Naive thymus-derived CD4-positive, alpha-beta T cell (primary cell): ENCODE results near the gene ZNF101. TPM values are rescaled to one million over a fixed set of nuclear protein-coding genes. Genes with fewer than 3 reads are reported as not detected.

ENCODE experiments used
- ATAC-seq: fragments of 150-1000 bp; cut with Tn5 transposase; 2 replicates; pipeline ENCODE4 v1.10.0; 2021; ENCODE audit warnings: mild to moderate bottlenecking, moderate library complexity
- CTCF ChIA-PET: fragments of 350-600 bp; sonication (Branson Sonifier 250); formaldehyde crosslinking; loops from one replicate; lab custom pipeline; 2021; ENCODE audit warnings: antibody characterized with exemption; lab: Charles Lee
- POLR2A ChIA-PET: fragments of 350-600 bp; sonication (Branson Sonifier 250); formaldehyde crosslinking; loops from one replicate; lab custom pipeline; 2021; ENCODE audit warnings: antibody characterized with exemption, inconsistent platforms; lab: Charles Lee
- DNase-seq, 9 donors: peaks; one replicate each; pipeline versions ENCODE4 v3.0.0 to v3.0.0-alpha.2; 2020 to 2022; ENCODE audit warnings: mixed read lengths in 1 of 9
- H3K27ac ChIP-seq: one replicate; pipeline ENCODE4 v1.7.0; 2013; ENCODE audit warnings: mild to moderate bottlenecking, low read depth, low read length, moderate library complexity
- H3K27me3 ChIP-seq, 2 donors: one replicate each; pipeline ENCODE4 v1.7.0; 2013; ENCODE audit warnings: low read length in 2 of 2, mild to moderate bottlenecking in 2 of 2, moderate library complexity in 2 of 2; ENCODE audit not compliant: control insufficient read depth in 2 of 2, insufficient read depth in 2 of 2
- H3K36me3 ChIP-seq, 3 experiments: 1 replicate in 2 of 3; 2 replicates in 1 of 3; pipeline ENCODE4 v1.7.0; 2013; ENCODE audit warnings: low read length in 3 of 3, mild to moderate bottlenecking in 3 of 3, moderate library complexity in 1 of 3; ENCODE audit not compliant: insufficient read depth in 3 of 3, control insufficient read depth in 2 of 3
- H3K4me1 ChIP-seq, 2 donors: one replicate each; pipeline ENCODE4 v1.7.0; 2013; ENCODE audit warnings: low read length in 2 of 2, mild to moderate bottlenecking in 2 of 2, moderate library complexity in 1 of 2; ENCODE audit not compliant: control insufficient read depth in 2 of 2, insufficient read depth in 2 of 2
- H3K4me3 ChIP-seq: 2 replicates; pipeline ENCODE4 v1.7.0; 2013; ENCODE audit warnings: mild to moderate bottlenecking, low read length
- H3K9me3 ChIP-seq, 3 experiments: 1 replicate in 2 of 3; 2 replicates in 1 of 3; pipeline ENCODE4 v1.7.0; 2013; ENCODE audit warnings: low read length in 3 of 3; ENCODE audit not compliant: control insufficient read depth in 2 of 3
- H3K27ac Mint-ChIP-seq, 9 donors: one replicate each; pipeline ENCODE4 v1.8.0; 2020 to 2022; ENCODE audit warnings: mixed read lengths in 9 of 9, mild to moderate bottlenecking in 8 of 9, moderate library complexity in 5 of 9, inconsistent platforms in 2 of 9
- H3K27me3 Mint-ChIP-seq, 5 donors: one replicate each; pipeline ENCODE4 v1.8.0; 2021 to 2022; ENCODE audit warnings: mixed read lengths in 5 of 5, mild to moderate bottlenecking in 1 of 5
- H3K36me3 Mint-ChIP-seq, 5 donors: one replicate each; pipeline ENCODE4 v1.8.0; 2020 to 2022; ENCODE audit warnings: mixed read lengths in 5 of 5, mild to moderate bottlenecking in 3 of 5, inconsistent platforms in 1 of 5
- H3K4me1 Mint-ChIP-seq, 7 donors: one replicate each; pipeline ENCODE4 v1.8.0; 2020 to 2022; ENCODE audit warnings: mixed read lengths in 7 of 7, mild to moderate bottlenecking in 3 of 7, inconsistent platforms in 1 of 7
- H3K4me3 Mint-ChIP-seq, 10 donors: one replicate each; pipeline ENCODE4 v1.8.0; 2020 to 2022; ENCODE audit warnings: mild to moderate bottlenecking in 10 of 10, mixed read lengths in 10 of 10, moderate library complexity in 6 of 10, inconsistent platforms in 2 of 10
- H3K9me3 Mint-ChIP-seq, 11 donors: one replicate each; pipeline ENCODE4 v1.8.0; 2020 to 2022; ENCODE audit warnings: mixed read lengths in 11 of 11, mild to moderate bottlenecking in 4 of 11, inconsistent platforms in 1 of 11, moderate library complexity in 1 of 11
- intact Hi-C, 2 donors: fragments of 100-400 bp; cut with micrococcal nuclease; formaldehyde crosslinking; loops; one replicate each; pipeline ENCODE4 v1.15.1; 2023
- polyA plus RNA-seq, 2 donors: library from polyadenylated mRNA; unstranded; fragments of 300-500 nt; fragmentation: Illumina TruSeq; gene quantifications; one replicate each; pipeline ENCODE4 v1.2.3, GENCODE V29; 2021
- total RNA-seq, 6 experiments: library from RNA in 5 of 6; stranded (reverse) in 5 of 6; gene quantifications; 1 replicate in 5 of 6; 2 replicates in 1 of 6; pipeline ENCODE4 v1.2.3 and lab custom pipeline; 2021 to 2026

The ZNF101 gene
- total and polyA plus RNA-seq, 7 experiments from 2014 or later: 67.8 to 202 (median 113) TPM

- H3K4me3 Mint-ChIP-seq: peak overlapping the region; percentile 91 to 100 (median 96)
- no peaks in the 10 kb centered on the region for H3K9me3 ChIP-seq
- intact Hi-C loops: loop anchor here (1.0 to 10.0 kb wide), 5 partner anchors 8 to 432 kb away; partner anchors contain the start of genes BORCS8 (in 1 of the 2), PBX4 (in 1 of the 2) and RFXANK (in 1 of the 2)
- DNase-seq (no peak), ATAC-seq (no peak)
- peaks cover 17 to 32% (median 27%) of the 10 kb centered on the region in 7 donors for H3K4me1 Mint-ChIP-seq
- H3K36me3 ChIP-seq: peaks cover 0 to 35% (median 0%) of the 10 kb centered on the region in 3 experiments
- H3K9me3 Mint-ChIP-seq: no peaks in the 10 kb centered on the region
- peaks cover 0 to 36% (median 12%) of the 10 kb centered on the region in 5 donors for H3K36me3 Mint-ChIP-seq
- H3K27ac ChIP-seq: peak overlapping the region; percentile 92
- no peaks in the 10 kb centered on the region for H3K27me3 Mint-ChIP-seq
- ChIA-PET CTCF (interaction anchor here (0.5 to 1.4 kb wide), 4 partner anchors 7 to 94 kb away, joined by 3 to 5 read pairs (median 4); no protein-coding TSS in a partner anchor), POLR2A (interaction anchor here (0.6 to 2.6 kb wide), 17 partner anchors 9 to 330 kb away, joined by 3 to 20 read pairs (median 4); partner anchors contain the start of genes ATP13A1, ZNF101, ZNF506 and ZNF93)
- no peaks in the 10 kb centered on the region for H3K27me3 ChIP-seq
- H3K4me1 ChIP-seq: peaks cover 6 to 18% of the 10 kb centered on the region in 2 donors
- H3K27ac Mint-ChIP-seq: peak overlapping the region; percentile 86 to 98 (median 95)
- peak overlapping the region; percentile 79 for H3K4me3 ChIP-seq
These were observed 41.8 kb upstream of the ZNF101 start for GRCh38 chr19:19626516-19627472.

GRCh38 chr19:19627621-19628500, 40.8 kb upstream of the ZNF101 start, which contains the start of gene LPAR2:
Gene LPAR2 (minus strand): TSS chr19:19628220. CDS start chr19:19627275, 945 bp downstream.
- peaks cover 0 to 44% (median 0%) of the 10 kb centered on the region in 3 experiments for H3K36me3 ChIP-seq
- ChIA-PET POLR2A (interaction anchor here (0.5 to 2.6 kb wide), 28 partner anchors 7 to 273 kb away, joined by 3 to 20 read pairs (median 4); partner anchors contain the start of genes ATP13A1, NDUFA13, TSSK6 and ZNF101), CTCF (interaction anchor here (0.6 to 1.4 kb wide), 3 partner anchors 28 to 95 kb away, joined by 3 to 5 read pairs (median 3); no protein-coding TSS in a partner anchor)
- DNase-seq: peak; percentile 73 to 90 (median 82)
- Mint-ChIP-seq H3K27me3 (no peaks in the 10 kb centered on the region), H3K36me3 (peaks cover 0 to 36% (median 13%) of the 10 kb centered on the region in 5 donors), H3K4me1 (peaks cover 17 to 32% (median 27%) of the 10 kb centered on the region in 7 donors), H3K4me3 (peak within 1 kb of the TSS; percentile 91 to 100 (median 96)), H3K27ac (peak within 1 kb of the TSS; percentile 86 to 98 (median 95)), H3K9me3 (no peaks in the 10 kb centered on the region)
- peak within 1 kb of the TSS; percentile 79 for H3K4me3 ChIP-seq
- H3K9me3 ChIP-seq: no peaks in the 10 kb centered on the region
- H3K27me3 ChIP-seq: no peaks in the 10 kb centered on the region
- ATAC-seq: peak; percentile 95
- intact Hi-C loops: loop anchor here (1.0 to 10.0 kb wide), 10 partner anchors 10 to 433 kb away; partner anchors contain the start of genes GMIP (in 2 of the 2), PBX4 (in 2 of the 2), ATP13A1 (in 1 of the 2) and BORCS8 (in 1 of the 2)
- peaks cover 6 to 18% of the 10 kb centered on the region in 2 donors for H3K4me1 ChIP-seq
- peak within 1 kb of the TSS; percentile 92 for H3K27ac ChIP-seq

- H3K27me3 ChIP-seq: no peaks in the 10 kb centered on the region
- Mint-ChIP-seq H3K36me3 (peaks cover 5 to 41% (median 17%) of the 10 kb centered on the region in 5 donors), H3K4me3 (peak overlapping the region; percentile 71 to 100 (median 90)), H3K4me1 (peaks cover 22 to 34% (median 27%) of the 10 kb centered on the region in 7 donors), H3K9me3 (no peaks in the 10 kb centered on the region), H3K27me3 (no peaks in the 10 kb centered on the region), H3K27ac (peak overlapping the region; percentile 72 to 93 (median 83))
- H3K36me3 ChIP-seq: peaks cover 4 to 47% (median 4%) of the 10 kb centered on the region in 3 experiments
- CTCF ChIA-PET: interaction anchor here (0.6 kb wide), 1 partner anchor 73 kb away, joined by 3 read pairs; no protein-coding TSS in a partner anchor
- peaks cover 6 to 18% of the 10 kb centered on the region in 2 donors for H3K4me1 ChIP-seq
- peak overlapping the region; percentile 92 for H3K27ac ChIP-seq
- peak; percentile 28 for ATAC-seq
- H3K9me3 ChIP-seq: no peaks in the 10 kb centered on the region
- POLR2A ChIA-PET: interaction anchor here (0.6 to 2.2 kb wide), 19 partner anchors 8 to 193 kb away, joined by 3 to 20 read pairs (median 5); partner anchors contain the start of genes ATP13A1, GMIP, NDUFA13 and TSSK6
- peak overlapping the region; percentile 37 for H3K4me3 ChIP-seq
- intact Hi-C loops: loop anchor here (1.0 to 10.0 kb wide), 10 partner anchors 10 to 434 kb away; partner anchors contain the start of genes GMIP (in 2 of the 2), ATP13A1 (in 1 of the 2), BORCS8 (in 1 of the 2) and PBX4 (in 1 of the 2)
- DNase-seq: peak in 4 of 9 donors; percentile 33 to 50 (median 37)
These were observed 40.0 kb upstream of the ZNF101 start for GRCh38 chr19:19628501-19629134.

GRCh38 chr19:19630062-19630414, 38.6 kb upstream of the ZNF101 start:
- no peak for ATAC-seq
- Histone ChIP-seq H3K27ac (no peak overlapping the region), H3K4me1 (peaks cover 6 to 18% of the 10 kb centered on the region in 2 donors), H3K27me3 (no peaks in the 10 kb centered on the region), H3K4me3 (no peak overlapping the region), H3K36me3 (peaks cover 17 to 50% (median 18%) of the 10 kb centered on the region in 3 experiments), H3K9me3 (no peaks in the 10 kb centered on the region)
- CTCF ChIA-PET: no interaction called here
- no peaks in the 10 kb centered on the region for H3K27me3 Mint-ChIP-seq
- peak overlapping the region in 3 of 10 donors; percentile 27 to 68 (median 58) for H3K4me3 Mint-ChIP-seq
- no peaks in the 10 kb centered on the region for H3K9me3 Mint-ChIP-seq
- POLR2A ChIA-PET: interaction anchor here (2.1 to 2.2 kb wide), 2 partner anchors 24 to 76 kb away, joined by 7 to 12 read pairs; no protein-coding TSS in a partner anchor
- H3K27ac Mint-ChIP-seq: peak overlapping the region in 5 of 9 donors; percentile 19 to 65 (median 39)
- no peak for DNase-seq
- intact Hi-C loops: no loop called here
- peaks cover 21 to 32% (median 30%) of the 10 kb centered on the region in 7 donors for H3K4me1 Mint-ChIP-seq
- peaks cover 9 to 46% (median 19%) of the 10 kb centered on the region in 5 donors for H3K36me3 Mint-ChIP-seq

DNA sequence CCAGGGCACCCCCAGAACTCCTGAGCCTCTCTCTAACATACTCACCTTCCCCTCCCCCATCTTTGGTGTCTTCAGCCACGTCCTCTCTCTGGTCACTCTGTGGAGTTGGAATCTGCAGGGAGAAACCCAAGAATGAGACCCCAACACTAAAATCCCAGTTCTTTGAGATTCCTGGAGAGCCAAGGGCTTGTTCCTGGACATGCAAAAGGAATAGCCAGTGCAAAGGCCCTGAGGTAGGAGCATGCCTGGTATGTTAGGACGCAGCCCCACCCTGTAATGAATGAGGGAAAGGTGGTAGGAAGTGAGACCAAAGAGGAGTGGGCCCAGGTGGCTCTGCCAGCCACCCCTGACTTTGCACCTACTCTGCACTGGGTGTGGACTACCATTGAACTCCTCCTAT, 38.2 kb upstream of the ZNF101 start:
- Mint-ChIP-seq H3K4me3 (peak overlapping the region in 4 of 10 donors; percentile 13 to 58 (median 40)), H3K4me1 (peaks cover 23 to 33% (median 30%) of the 10 kb centered on the region in 7 donors), H3K9me3 (no peaks in the 10 kb centered on the region), H3K36me3 (peaks cover 9 to 48% (median 19%) of the 10 kb centered on the region in 5 donors), H3K27me3 (no peaks in the 10 kb centered on the region), H3K27ac (peak overlapping the region in 7 of 9 donors; percentile 19 to 65 (median 45))
- Histone ChIP-seq H3K27me3 (no peaks in the 10 kb centered on the region), H3K27ac (peak overlapping the region; percentile 18), H3K4me3 (no peak overlapping the region), H3K4me1 (peaks cover 6 to 18% of the 10 kb centered on the region in 2 donors), H3K9me3 (no peaks in the 10 kb centered on the region), H3K36me3 (peaks cover 17 to 54% (median 22%) of the 10 kb centered on the region in 3 experiments)
- DNase-seq (peak in 2 of 9 donors; percentile 11 to 22), ATAC-seq (no peak)
- intact Hi-C loops: no loop called here
- ChIA-PET POLR2A (no interaction called here), CTCF (no interaction called here)
